HG03565 (cell line): Measurements from ENCODE around the gene CACNA1A.

Experiments used
- ATAC-seq: cut with Tn5 transposase; IDR thresholded peaks from one replicate; pipeline ENCODE4 v1.9.1; 2021; ENCODE audit warnings: mild to moderate bottlenecking, moderate library complexity; ENCODE audit not compliant: unreplicated experiment

Gene CACNA1A

GRCh38 chr19:13315495-13315894 is 190.8 kb downstream of the CACNA1A start:
- ATAC-seq: no peak

DNA sequence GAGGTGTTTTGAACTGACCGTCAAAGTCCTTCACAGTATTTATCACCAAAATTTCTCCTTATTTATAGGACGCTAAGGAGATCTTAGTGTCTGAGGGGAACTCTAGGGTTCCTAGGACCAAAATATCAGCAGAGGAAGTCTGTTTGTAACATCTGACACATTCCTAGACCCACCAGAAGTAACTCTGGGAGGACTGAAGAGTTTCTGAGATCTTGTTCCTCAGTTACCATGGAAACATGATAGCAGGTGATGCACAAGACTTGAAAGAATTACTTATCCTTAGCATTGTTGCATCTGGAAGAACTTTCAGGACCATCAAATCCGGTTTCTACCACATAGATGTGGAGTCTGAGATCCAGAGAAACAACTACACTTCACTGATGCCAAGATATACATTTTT is 191.5 kb downstream of the CACNA1A start:
- no peak for ATAC-seq

DNA sequence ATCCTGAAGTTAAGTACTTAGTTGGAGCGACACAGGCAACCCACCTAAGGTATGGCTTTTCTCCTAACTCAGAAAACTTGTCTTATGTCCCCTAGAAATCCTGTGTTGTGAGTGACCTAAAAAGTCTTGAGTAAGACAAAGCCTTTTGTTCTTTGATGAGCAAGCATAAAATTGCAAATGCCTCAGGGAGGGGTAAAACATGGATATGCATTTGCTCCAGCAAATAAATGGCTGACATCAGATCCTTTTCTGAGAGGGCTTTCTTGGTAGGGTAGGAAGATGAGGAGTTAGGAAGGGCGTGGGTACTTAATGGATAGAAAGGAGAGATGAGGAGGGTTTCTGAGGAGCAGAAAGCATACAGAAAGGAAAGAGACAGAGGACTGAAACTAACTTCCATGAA is 192.4 kb downstream of the CACNA1A start:
- no peak for ATAC-seq

DNA sequence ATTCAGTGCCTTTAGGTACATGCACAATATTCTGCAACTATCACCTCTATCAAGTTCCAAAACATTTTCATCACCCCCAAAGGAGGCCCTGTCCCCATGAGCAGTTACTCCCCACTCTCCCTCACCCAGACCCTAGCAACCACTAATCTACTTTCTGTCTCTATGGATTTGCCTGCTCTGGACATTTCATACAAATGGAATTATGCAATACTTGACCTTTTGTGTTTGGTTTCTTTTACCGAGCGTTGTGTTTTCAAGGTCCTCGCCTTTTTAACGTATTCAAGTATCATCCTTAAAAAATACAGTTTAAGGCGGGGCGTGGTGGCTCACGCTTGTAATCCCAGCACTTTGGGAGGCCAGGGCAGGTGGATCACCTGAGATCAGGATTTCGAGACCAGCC is 196.4 kb downstream of the CACNA1A start:
- no peak for ATAC-seq

GRCh38 chr19:13303381-13304129 is 202.7 kb downstream of the CACNA1A start:
- no peak for ATAC-seq

GRCh38 chr19:13302526-13303270 is 203.6 kb downstream of the CACNA1A start:
- ATAC-seq: no peak

DNA sequence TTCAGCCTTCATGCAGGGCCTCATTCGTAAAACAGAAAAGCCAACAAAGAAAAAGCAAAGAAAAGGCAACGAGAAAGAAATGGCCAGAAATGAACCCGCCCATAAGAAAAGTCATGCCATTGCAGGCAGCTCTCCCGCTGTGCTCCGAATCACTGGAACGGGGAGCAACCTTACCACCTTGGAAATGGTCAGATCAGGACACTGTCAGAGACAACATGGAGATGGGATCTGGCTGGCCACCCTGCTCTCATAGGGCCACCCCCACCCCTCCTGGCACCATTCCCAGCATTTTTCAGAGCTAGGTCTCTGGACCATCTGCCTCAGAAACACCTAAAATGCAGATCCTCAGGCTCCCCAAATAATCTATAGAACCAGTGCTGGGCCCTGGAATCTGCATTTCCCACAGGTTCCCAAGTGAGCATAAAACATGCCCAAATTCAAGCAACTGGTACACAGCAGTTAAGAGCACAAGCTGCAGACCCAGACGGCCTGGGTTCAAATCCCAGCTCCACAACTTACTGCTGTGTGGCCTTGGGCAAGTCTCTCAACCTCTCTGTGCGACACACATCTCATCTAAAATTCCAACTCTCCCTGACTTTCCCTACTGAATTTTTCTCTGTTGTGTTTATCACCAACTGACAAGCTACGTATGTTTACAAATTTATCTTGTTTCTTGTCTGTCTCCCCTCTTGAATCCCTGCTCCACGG is 204.5 kb downstream of the CACNA1A start:
- ATAC-seq: no peak

DNA sequence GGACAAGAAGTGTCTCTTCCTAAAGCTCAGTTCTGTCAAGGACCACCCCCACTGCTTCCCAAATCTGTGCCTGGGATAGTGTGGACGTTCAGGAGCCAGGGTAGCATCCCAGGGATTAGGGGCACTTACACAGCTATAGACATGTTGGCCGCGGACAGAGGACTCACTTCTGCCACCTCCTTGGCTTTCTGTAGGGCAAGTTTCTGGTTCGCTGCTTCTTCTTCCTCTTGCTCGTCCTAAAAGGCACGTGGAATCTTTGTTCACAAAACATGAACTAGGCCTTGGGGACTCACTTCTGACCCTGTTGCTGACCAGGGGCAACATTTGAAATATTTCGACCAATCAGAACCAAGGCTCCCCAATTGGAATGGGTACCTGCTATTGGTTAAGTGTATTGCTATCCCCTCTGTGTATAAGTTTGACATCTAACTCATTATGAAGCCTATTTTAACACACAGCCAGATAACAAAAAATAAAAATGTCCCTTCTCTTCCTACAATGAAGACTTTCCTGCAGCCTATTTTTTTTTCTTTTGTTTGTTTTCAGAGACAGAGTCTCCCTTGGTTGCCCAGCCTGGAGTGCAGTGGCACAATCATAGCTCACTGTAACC is 205.8 kb downstream of the CACNA1A start:
- ATAC-seq: no peak

GRCh38 chr19:13299838-13300237 is 206.4 kb downstream of the CACNA1A start:
- ATAC-seq: no peak

- ATAC-seq: no peak
These were observed 207.5 kb downstream of the CACNA1A start for GRCh38 chr19:13298565-13299481.

DNA sequence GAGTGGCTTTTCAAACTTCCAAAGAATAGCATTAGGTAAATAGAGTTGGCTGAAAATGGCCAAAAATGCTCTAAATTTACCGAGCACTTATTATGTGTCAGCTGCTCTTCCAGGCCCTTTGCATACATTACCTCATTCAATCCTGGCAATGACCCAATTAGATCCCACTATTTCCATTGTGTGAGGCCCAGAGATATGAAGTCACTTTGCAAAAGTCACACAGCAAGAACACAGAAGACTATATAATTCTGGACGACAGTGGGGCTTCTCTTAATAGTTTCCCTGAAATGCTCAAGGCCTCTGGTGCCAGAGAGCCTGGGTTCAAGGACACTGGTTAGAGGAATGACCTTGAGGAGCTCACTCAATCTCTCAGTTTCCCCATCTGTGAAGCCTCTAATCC is 209.3 kb downstream of the CACNA1A start:
- no peak for ATAC-seq

- ATAC-seq: no peak
These were observed 211.3 kb downstream of the CACNA1A start for GRCh38 chr19:13294812-13295567.

- ATAC-seq: no peak
These were observed 214.4 kb downstream of the CACNA1A start for GRCh38 chr19:13291913-13292312.

DNA sequence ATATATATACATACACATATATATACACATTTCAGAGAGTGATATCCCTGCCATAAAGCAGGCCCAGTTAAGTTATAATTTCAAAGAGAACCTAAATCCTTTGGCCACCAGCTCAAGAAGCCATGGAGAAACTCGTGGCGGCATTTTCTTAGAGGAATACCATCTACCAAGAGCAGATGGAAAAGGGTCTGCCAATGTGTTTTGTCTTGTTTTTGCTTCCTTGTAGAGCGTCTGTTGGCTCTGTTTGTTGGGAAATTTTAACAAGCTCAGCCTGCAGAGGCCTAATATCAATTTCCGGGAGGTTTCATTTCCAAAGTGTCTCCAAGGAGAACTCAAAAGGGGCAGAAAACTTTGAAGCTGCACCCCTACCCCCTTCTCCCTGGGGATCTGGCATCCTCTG is 215.5 kb downstream of the CACNA1A start:
- ATAC-seq: no peak

DNA sequence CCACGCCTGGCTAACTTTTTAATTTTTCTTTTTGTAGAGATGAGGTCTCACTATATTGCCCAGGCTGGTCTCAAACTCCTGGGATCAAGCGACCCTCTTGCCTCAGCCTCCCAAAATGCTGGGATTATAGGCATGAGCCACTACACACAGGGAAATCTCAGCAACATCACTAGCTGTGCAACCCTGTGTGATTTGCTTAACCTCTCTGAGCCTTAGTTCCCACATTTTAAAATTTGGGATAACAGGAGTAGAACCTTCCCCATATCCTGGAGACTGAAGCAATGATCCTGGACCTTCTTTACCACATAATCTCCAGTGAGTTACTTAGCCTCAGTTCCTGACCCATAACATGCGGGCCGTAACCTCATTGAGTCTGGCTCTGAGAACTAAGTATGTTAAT is 217.0 kb downstream of the CACNA1A start:
- no peak for ATAC-seq

GRCh38 chr19:13286195-13286985 is 219.9 kb downstream of the CACNA1A start:
- no peak for ATAC-seq

DNA sequence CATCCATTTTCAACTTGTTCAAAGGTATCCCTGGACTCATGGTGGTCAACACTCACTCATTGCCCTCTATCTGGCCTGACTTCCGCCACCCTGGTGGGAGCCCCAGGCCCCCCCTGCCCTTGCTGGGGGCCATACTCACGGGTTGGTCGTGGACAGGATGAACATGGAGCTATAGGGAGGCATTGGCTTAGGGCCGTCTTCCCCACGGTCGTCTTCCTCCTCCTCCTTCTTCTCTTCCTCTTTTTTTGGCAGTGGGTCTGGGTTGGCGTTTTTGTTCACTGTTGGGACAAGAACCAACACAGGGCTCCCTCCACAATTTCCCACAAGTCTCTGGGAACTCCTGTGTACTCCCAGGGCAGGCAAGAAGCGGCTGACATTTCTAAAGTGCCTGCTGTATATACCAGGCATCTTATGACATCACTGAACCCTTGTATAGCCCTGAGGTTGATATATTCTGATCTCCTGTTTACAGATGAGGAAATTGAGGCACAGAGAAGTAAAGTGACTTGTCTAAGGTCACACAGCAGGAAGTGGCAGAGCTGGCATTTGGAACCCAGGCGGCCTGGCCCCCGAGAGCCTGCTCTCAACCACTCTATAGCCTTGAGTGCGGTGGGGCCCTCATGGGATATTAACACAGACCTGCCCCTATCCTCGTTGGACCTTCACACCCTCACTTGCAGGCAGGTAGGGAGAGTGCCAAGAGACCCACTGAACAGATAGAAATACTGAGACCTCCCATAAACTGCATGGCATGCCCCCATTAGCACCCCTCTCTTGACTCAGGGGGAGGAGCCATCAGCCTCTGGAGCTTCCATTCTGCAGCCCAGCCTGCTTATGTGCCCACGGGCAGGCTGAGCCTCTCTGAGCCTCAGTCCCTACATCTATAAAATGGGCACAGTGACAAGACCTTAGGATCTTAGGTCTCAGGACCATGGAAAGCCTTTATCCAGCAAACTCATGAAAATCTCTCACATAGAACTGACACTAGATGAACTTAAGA is 221.1 kb downstream of the CACNA1A start:
- no peak for ATAC-seq

- no peak for ATAC-seq
These were observed 222.4 kb downstream of the CACNA1A start for GRCh38 chr19:13283871-13284270.
